Neuron (in vitro differentiated cells): Measurements from ENCODE around the gene RBMS3.
"Not testable (repeated sequence)": the region's sequence is repeated elsewhere in the genome, so short reads cannot be mapped to it uniquely, and the experiment has no call there.

Source experiments
- H2AFZ ChIP-seq: one replicate; pipeline ENCODE4 v1.6.1; 2013; ENCODE audit warnings: low read depth, mild to moderate bottlenecking, inconsistent platforms, low read length, moderate library complexity
- H3K27me3 ChIP-seq: one replicate; pipeline ENCODE4 v1.6.1; 2013; ENCODE audit warnings: low read length; ENCODE audit not compliant: insufficient read depth
- H3K36me3 ChIP-seq: one replicate; pipeline ENCODE4 v1.6.1; 2013; ENCODE audit warnings: low read length; ENCODE audit not compliant: insufficient read depth
- H3K4me1 ChIP-seq: one replicate; pipeline ENCODE4 v1.6.1; 2013; ENCODE audit warnings: low read length; ENCODE audit not compliant: insufficient read depth
- H3K4me3 ChIP-seq: 2 replicates; pipeline ENCODE4 v1.5.1; 2013; ENCODE audit warnings: mild to moderate bottlenecking, low read length, moderate library complexity
- H3K9me3 ChIP-seq: one replicate; pipeline ENCODE4 v1.6.1; 2013; ENCODE audit warnings: low read length

RBMS3 gene

GRCh38 chr3:29393946-29394345 is 113.1 kb downstream of the RBMS3 start:
- not testable (repeated sequence) for H3K4me1 ChIP-seq, H2AFZ ChIP-seq, H3K4me3 ChIP-seq, H3K36me3 ChIP-seq, H3K27me3 ChIP-seq, H3K9me3 ChIP-seq

GRCh38 chr3:29397406-29397805 is 116.5 kb downstream of the RBMS3 start:
- Histone ChIP-seq H3K4me1 (no peaks in the 10 kb centered on the region), H3K27me3 (no peaks in the 10 kb centered on the region), H3K4me3 (no peak overlapping the region), H3K36me3 (no peaks in the 10 kb centered on the region), H3K9me3 (no peaks in the 10 kb centered on the region), H2AFZ (no peak overlapping the region)

- Histone ChIP-seq H3K4me3 (no peak overlapping the region), H3K4me1 (no peaks in the 10 kb centered on the region), H3K36me3 (no peaks in the 10 kb centered on the region), H3K9me3 (no peaks in the 10 kb centered on the region), H2AFZ (no peak overlapping the region), H3K27me3 (no peaks in the 10 kb centered on the region)
Measured at GRCh38 chr3:29398787-29399186, 117.9 kb downstream of the RBMS3 start.

- no peak overlapping the region for H3K4me3 ChIP-seq
- H3K27me3 ChIP-seq, result no peaks in the 10 kb centered on the region
- no peaks in the 10 kb centered on the region for H3K36me3 ChIP-seq
- H3K4me1 ChIP-seq, result no peaks in the 10 kb centered on the region
- H3K9me3 ChIP-seq, result no peaks in the 10 kb centered on the region
- no peak overlapping the region for H2AFZ ChIP-seq
Measured at GRCh38 chr3:29406291-29406832, 125.5 kb downstream of the RBMS3 start.

DNA sequence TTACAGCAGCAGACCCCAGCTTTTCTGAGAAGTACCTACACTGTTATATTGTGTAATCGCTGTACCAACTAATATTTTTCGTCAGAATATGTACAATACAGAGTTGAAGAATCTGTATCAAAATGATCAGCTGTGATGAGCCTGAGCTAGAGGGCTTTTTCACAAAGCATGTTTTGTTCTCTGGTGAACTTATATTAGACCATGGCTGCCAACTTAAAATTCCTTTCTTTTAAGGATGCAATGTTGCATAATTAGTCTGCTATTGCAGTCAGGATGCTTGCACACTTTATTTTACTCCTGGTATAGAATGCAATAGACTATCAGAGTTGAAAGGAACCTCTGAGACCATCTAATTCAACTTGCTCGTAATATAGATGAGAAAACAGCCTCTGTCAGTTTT is 127.8 kb downstream of the RBMS3 start:
- Histone ChIP-seq H3K4me3 (no peak overlapping the region), H3K36me3 (no peaks in the 10 kb centered on the region), H3K9me3 (no peaks in the 10 kb centered on the region), H2AFZ (no peak overlapping the region), H3K27me3 (no peaks in the 10 kb centered on the region), H3K4me1 (no peaks in the 10 kb centered on the region)

DNA sequence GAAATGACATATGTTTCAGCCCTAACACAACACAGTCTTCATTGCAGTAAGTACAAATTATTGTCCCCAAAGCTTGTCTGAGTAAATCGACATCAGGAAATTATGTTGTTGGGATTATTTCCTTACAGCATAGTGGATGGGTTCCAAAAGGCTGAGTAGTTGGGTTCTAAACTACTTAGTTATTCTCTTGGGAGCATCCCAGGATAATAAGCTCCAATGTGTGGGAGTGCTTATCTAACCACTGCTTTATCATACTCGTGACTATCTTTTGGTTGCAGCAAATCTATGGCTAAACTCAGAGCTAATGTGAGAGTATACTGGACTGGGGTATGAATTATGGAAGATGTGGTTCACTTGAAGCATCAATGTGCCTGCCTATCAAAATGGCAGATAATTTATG is 128.5 kb downstream of the RBMS3 start:
- no peaks in the 10 kb centered on the region for H3K4me1 ChIP-seq
- H2AFZ ChIP-seq, result no peak overlapping the region
- H3K36me3 ChIP-seq, result no peaks in the 10 kb centered on the region
- no peak overlapping the region for H3K4me3 ChIP-seq
- H3K9me3 ChIP-seq, result no peaks in the 10 kb centered on the region
- no peaks in the 10 kb centered on the region for H3K27me3 ChIP-seq

- Histone ChIP-seq H3K27me3 (no peaks in the 10 kb centered on the region), H2AFZ (no peak overlapping the region), H3K36me3 (no peaks in the 10 kb centered on the region), H3K4me1 (no peaks in the 10 kb centered on the region), H3K4me3 (no peak overlapping the region), H3K9me3 (no peaks in the 10 kb centered on the region)
Measured at GRCh38 chr3:29410220-29410619, 129.3 kb downstream of the RBMS3 start.

GRCh38 chr3:29410660-29411405 is 130.0 kb downstream of the RBMS3 start:
- Histone ChIP-seq H3K27me3 (no peaks in the 10 kb centered on the region), H3K9me3 (no peaks in the 10 kb centered on the region), H2AFZ (no peak overlapping the region), H3K4me3 (no peak overlapping the region), H3K36me3 (no peaks in the 10 kb centered on the region), H3K4me1 (no peaks in the 10 kb centered on the region)

DNA sequence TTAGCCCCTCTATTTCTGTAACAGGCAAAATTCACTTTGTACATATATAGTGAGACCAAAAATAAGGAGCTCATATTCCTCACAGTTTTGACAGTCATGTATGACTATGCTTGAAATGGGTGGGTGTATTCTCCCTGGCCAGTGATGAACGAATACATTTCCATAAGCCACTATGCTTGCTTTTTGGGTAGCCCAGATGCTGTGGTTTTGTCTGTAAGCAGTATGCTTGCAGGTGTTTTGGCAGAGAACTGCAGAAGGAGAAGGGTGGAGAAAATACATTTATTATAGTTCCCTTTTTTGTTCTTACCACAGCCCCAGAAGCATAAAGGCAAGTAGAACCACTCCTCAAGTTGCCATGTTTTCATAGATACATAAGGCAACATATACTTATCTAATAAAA is 131.2 kb downstream of the RBMS3 start:
- no peaks in the 10 kb centered on the region for H3K27me3 ChIP-seq
- H3K4me1 ChIP-seq, result no peaks in the 10 kb centered on the region

DNA sequence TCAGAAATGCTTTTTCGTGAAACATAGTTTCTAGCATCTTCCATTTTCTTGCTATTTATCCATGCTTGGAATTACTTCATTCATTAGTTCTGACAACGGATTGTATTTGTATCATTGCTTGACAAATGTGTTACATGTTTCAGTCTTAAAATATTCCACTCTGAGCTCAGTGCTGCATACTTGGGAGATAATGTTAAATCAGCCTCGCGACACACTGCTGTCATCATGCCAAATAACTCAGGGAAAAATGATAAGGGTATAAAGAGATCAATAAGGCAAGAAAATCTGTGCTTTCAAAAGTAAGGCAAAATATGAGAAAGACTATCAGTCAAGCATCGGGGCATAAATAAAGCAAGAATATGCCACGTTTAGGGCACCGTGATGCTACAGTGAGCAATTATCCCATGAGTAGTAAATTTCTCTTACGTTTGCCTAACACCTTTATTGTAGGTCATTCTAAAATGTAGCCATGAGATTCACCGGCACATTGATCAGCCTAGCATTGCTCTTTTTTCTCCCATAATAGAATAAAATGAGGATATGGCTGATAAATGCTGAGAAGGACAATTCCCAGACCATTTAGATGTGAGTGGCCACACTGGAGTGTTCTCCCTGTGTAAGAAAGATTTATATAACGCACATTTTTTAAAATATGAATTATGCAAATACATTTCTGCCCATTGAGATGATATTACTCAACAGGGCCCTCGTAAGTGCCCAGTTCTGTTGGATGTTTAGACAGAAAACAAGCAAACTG is 133.8 kb downstream of the RBMS3 start:
- Histone ChIP-seq H3K4me1 (no peaks in the 10 kb centered on the region), H3K9me3 (no peaks in the 10 kb centered on the region), H3K27me3 (no peaks in the 10 kb centered on the region), H3K4me3 (no peak overlapping the region), H3K36me3 (no peaks in the 10 kb centered on the region), H2AFZ (no peak overlapping the region)

More for the DNA sequence above, 131.2 kb downstream of the RBMS3 start:
- Histone ChIP-seq H2AFZ (no peak overlapping the region), H3K9me3 (no peaks in the 10 kb centered on the region), H3K4me3 (no peak overlapping the region), H3K36me3 (no peaks in the 10 kb centered on the region)

- Histone ChIP-seq H3K27me3 (no peaks in the 10 kb centered on the region), H2AFZ (no peak overlapping the region), H3K9me3 (no peaks in the 10 kb centered on the region), H3K4me3 (no peak overlapping the region), H3K4me1 (no peaks in the 10 kb centered on the region), H3K36me3 (no peaks in the 10 kb centered on the region)
Measured at GRCh38 chr3:29415482-29416223, 134.8 kb downstream of the RBMS3 start.

- Histone ChIP-seq H2AFZ (no peak overlapping the region), H3K4me1 (no peaks in the 10 kb centered on the region), H3K9me3 (no peaks in the 10 kb centered on the region), H3K4me3 (no peak overlapping the region), H3K27me3 (no peaks in the 10 kb centered on the region), H3K36me3 (no peaks in the 10 kb centered on the region)
Measured at GRCh38 chr3:29416514-29416913, 135.6 kb downstream of the RBMS3 start.

GRCh38 chr3:29420106-29420505 is 139.2 kb downstream of the RBMS3 start:
- Histone ChIP-seq H3K4me3 (no peak overlapping the region), H3K36me3 (no peaks in the 10 kb centered on the region)

More at GRCh38 chr3:29420106-29420505, 139.2 kb downstream of the RBMS3 start:
- H3K9me3 ChIP-seq, result no peaks in the 10 kb centered on the region
- H3K27me3 ChIP-seq, result no peaks in the 10 kb centered on the region
- no peaks in the 10 kb centered on the region for H3K4me1 ChIP-seq
- H2AFZ ChIP-seq, result no peak overlapping the region
